Dedifferentiated amniotic fluid mesenchymal stem cell (primary cell): ENCODE data around the gene ENSA.
"Not testable (repeated sequence)": the region's sequence is repeated elsewhere in the genome, so short reads cannot be mapped to it uniquely, and the experiment has no call there.

Source experiments
- DNase-seq: peaks from one replicate; pipeline ENCODE4 v3.0.0-alpha.2; 2016; ENCODE audit errors: extremely low spot score

ENSA gene

DNA sequence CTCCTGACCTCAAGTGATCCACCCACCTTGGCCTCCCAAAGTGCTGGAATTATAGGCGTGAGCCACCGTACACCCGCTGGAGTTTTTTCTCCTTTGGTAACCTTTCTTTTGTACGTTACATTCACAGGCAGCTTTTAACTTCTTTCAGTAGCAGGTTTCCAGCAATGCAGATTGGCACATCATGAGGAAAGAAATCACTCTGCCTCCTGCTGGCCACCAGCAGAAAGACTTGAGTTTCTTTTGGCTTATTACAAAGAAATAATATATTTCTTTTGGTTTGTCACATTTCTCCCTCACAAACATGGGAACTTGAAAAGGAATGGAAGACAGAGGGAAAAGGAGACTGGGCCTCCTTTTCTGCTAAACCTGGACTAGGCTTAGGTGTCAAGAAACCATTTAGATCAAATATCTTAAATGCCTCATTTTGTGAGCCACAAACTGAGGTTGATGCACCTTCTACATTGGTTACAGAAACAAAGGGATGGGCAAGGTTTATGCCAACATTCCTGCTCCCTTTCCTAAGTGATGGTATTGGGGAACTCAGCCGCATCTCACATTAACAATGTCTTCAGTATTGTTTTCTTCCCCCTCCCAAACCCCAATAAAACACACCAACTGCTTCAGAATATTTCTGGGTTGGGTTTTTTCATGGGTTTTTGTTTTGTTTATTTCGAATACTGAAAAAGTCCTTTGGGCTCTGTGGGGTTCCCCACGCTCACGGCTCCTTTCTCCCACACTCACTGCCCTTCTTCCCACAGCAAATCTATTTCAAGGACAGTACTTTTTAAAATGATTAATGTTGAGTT, 7.7 kb downstream of the ENSA start:
- peak; percentile 71 for DNase-seq

GRCh38 chr1:150620919-150621318, 8.5 kb downstream of the ENSA start:
- no peak for DNase-seq

DNA sequence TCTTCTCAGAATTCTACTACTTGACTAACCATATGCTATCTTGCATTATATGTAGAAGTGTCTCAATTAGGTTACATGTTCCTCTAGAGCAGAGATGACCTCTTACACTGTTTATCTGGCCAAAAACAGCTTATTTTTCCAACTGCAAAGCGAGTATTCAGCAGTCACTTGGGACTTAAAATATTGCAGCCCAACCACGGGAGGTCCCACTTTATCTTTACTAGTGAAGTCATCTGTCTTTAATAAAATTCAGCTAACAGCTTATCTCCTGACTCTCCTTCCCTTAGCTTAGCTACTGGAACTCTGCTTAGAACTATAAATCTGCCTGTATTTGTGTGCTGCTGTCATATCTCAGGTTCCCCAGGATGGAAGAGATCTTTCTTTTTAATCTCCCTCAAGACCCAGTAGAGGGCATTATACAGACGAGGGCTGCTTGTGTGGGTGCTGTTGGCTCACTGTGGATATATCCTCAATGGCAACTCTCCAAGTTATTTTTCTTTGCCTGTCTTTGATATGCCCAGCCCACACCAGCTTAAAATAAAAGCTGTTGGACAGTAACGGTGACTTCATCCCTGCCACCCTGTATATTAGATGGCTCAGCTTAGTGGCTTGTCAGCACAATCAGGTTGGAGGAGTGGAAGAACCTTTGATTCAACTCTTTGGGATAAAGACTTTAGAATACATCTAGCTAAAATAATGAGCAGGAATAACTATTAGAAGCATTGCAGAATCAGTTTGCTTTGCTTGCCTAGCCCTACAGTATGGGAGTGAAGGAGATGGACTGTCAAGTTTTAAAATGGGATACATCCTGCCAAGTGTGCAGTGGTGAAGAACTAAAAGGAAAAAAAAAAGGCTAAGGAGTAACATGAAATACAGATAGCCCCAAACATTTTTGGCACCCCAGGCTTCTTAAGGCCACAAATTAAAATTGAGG, 9.6 kb downstream of the ENSA start:
- peak; percentile 78 for DNase-seq

- DNase-seq = no peak
Observed at GRCh38 chr1:150615346-150616201, 13.8 kb downstream of the ENSA start.

GRCh38 chr1:150613061-150613920, 16.1 kb downstream of the ENSA start:
- DNase-seq = peak; percentile 52

DNA sequence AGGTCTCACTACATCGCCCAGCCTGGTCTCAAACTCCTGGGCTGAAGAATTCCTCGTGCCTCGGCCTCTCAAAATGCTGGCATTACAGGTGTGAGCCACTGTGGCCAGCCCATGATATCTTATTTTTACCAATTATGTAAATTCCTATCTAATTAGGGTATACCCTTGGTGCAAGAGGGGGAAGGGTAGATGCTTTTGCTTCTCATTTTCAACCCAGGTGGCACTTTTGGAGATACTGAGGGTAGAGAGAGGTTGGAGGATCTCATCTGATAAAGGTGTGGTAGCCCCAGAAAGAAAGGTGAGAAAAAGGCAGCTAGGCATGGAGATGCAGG, 17.4 kb downstream of the ENSA start:
- no peak for DNase-seq

GRCh38 chr1:150610576-150610975, 18.8 kb downstream of the ENSA start:
- no peak for DNase-seq

DNA sequence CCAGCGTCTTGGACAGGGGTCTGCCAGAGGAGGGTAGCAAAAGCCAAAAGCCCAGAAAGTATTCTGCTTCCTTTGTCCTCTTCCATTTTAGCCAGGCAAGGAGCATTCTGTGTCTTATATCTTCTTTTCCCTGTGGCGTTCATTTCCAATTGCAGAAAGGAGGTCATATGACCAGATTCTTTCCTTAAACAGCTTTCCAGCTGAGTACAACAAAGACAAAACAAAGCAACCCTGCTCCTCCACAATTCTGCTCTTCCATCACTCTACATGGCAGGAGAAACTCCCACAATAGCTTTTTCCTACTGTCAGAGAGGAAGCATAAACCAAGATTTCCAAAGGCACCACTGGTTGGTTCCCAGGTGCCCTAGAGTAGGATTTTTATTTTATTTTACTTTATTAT, 19.7 kb downstream of the ENSA start:
- no peak for DNase-seq

- DNase-seq = no peak
Observed at GRCh38 chr1:150606463-150607142, 22.8 kb downstream of the ENSA start.

DNA sequence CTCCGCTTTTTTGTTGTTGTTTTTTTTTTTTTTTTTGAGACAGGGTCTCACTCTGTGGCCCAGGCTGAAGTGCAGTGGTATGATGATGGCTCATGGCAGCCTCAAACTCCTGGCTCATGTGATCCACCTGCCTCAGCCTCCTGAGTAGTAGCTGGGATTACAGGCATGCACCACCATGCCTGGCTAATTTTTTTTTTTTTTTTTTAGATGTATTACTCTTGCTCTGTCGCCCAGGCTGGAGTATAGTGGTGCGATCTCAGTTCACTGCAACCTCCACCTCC, 24.0 kb downstream of the ENSA start:
- not testable (repeated sequence) for DNase-seq

DNA sequence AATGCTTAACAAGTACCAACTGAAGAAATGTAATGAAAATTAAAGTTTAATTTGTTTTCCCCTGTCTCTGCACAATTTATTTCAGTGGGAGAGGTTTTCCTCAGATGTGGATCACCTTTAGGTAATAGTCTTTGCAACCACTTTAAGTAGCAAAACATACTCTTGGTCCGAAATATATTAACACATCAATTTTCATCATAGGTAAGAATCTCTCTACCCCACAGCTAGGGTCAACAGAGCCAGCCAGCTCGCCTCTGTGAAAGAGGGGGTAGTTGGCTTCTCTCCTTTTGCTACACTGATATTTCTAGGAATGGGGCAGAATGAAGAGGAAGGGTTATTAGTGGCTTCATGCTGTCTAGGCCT, 25.2 kb downstream of the ENSA start:
- DNase-seq = no peak

DNA sequence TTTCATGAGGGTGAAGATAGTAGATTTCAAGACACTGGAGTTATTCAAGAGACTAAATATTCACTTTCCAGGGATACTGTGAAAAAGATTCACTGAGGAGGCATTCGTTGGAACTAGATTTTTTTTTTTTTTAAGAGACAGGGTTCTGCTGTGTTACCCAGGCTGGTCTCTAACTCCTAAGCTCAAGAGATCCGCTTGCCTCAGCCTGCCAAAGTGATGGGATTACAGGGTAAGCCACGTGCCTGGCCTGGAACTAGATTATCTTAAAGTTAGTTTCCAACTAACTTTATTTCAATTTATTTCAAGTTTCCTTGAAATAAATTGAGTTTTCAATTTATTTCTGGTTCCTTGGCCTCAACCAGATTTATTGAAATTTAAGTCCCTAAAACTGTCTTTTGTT, 25.7 kb downstream of the ENSA start:
- no peak for DNase-seq

GRCh38 chr1:150602372-150602771, 27.0 kb downstream of the ENSA start:
- DNase-seq = not testable (repeated sequence)

DNA sequence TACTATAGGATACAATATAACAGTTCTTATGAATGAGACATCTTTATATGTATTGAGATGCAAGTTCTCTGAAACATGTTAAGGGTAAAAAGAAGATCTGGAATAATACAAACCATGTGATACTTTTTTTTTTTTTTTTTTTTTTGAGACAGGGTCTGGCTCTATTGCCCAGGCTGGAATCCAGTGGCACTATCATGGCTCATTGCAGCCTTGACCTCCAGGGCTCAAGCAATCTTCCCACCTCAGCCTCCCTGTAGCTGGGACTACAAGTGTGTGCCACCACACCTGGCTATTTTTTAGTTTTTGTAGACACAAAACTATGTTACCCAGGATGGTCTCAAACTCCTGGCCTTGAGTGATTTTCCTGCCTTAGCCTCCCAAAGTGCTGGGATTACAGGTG, 27.9 kb downstream of the ENSA start:
- DNase-seq = no peak

DNA sequence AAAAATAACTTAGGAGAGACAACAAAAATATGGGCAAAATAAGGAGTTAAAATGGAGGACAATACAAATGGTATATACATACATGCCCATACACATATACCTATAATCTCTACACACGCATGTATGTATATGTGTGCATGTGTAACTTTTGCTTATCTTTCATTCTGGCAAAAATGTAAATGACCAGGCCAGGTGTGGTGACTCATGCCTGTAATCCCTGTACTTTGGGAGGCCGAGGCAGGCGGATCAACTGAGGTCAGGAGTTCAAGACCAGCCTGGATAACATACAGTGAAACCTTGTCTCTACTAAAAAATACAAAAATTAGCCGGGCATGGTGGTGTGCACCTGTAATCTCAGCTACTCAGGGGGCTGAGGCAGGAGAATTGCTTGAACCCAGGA, 31.1 kb downstream of the ENSA start:
- not testable (repeated sequence) for DNase-seq

GRCh38 chr1:150596976-150597375, 32.4 kb downstream of the ENSA start:
- DNase-seq = no peak

- DNase-seq = no peak
Observed at GRCh38 chr1:150596095-150596892, 33.1 kb downstream of the ENSA start.

DNA sequence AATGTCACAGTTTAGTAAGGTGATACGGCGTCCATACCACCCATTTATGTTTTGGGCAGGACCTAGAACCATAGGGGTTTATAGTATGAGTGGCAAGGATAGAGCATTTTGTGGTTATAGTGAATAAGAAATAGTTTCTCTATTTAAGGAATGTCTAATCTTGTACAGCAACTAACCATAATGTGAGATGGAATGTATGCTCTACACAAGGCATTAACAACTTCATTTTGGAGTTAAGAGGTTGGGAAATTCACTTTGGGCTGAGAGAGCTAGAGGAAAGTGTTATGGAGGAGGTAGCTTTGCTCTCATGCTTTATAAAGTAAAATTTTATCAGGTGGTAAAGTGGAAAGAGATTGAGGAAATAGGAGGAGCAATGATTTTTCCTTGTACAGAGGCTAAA, 47.0 kb downstream of the ENSA start:
- no peak for DNase-seq

DNA sequence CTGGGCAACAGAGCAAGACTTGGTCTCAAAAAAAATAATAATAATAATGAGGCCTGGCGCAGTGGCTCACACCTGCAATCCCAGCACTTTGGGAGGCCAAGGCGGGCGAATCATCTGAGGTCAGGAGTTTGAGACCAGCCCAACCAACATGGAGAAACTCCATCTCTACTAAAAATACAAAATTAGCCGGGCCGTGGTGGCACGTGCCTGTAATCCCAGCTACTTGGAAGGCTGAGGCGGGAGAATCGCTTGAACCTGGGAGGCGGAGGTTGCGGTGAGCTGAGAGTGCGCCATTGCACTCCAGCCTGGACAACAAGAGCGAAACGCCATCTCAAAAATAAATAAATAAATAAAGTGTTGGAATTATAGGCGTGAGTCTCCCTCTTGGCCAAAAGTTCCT, 47.5 kb downstream of the ENSA start:
- not testable (repeated sequence) for DNase-seq

DNA sequence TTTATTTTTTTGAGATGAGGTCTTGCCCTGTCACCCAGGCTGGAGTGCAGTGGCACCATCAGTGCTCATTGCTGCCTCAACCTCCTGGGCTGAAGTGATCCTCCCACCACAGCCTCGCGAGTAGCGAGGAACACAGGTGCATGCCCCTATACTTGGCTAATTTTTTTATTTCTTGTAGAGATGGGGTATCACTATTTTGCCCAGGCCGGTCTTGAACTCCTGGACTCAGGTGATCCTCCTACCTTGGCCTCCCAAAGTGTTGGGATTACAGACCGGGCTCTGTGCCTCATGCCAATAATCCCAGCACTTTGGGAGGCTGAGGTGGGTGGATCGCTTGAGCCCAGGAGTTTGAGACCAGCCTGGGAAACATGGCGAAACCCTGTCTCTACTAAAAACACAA, 48.0 kb downstream of the ENSA start:
- DNase-seq = not testable (repeated sequence)
